Measurements from ENCODE around the gene KCTD20.

The KCTD20 gene

DNA sequence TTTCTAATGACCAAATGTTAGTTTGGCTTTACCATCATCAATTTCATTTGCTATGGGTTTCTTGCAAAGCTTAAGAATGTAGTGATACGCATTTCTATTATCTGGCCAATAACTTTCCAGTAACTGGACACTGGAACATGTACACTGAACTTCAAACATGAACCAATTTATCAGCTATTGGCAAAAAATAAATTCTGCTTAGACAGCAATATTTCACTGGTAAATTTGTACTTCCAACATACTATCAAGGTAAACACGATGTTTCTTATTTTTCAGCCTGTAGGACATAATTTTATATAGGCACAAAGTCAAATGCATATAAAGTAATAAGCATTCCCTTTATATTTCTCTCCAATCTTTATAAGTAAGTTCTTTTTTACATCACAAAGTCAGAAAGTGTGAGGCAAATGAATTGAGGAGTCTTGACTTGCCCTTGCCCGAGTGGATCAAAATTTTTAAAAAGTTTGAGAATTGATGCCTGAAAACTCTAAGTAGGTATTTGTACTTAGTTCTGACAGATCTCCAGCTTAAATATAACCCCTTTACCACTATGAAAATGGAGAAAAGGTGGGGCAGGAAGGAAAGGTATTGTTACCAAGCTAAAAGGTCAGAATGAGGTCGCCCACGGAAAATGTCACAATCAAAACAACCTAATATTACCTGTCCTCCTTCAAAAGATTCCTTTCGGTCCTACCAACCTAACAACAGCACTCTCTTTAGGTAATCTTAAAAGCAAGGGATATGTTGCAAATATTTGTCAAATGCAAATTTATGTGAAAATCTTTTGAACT, 63.1 kb downstream of the KCTD20 start:
- TF ChIP-seq ZFX (IDR thresholded peaks at IDR 0.05) (no peak), CTCF (conservative IDR thresholded peaks at IDR 0.05) (no peak)
- H3K27ac ChIP-seq = no peak overlapping the region

DNA sequence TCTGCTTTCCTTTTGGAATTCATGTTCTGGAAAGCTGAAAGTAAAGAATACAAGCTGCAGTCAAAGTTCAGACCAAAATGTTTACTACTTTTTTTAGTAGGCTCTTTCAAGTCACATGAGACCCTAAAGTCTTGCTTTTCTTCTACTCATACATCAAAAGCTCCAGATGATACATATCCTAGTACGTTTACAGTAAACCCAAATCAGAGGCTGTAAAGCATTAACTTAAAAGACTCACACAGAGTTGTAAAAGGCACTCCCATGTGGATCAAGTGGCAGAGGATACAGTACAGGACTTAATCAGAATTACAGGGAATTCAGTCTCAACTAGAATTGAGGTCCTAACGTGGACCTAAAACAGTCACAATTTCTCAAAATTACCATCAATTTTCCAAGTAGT, 63.8 kb downstream of the KCTD20 start:
- H3K27ac ChIP-seq = no peak overlapping the region
- TF ChIP-seq ZFX (IDR thresholded peaks at IDR 0.05) (no peak), CTCF (conservative IDR thresholded peaks at IDR 0.05) (no peak)

DNA sequence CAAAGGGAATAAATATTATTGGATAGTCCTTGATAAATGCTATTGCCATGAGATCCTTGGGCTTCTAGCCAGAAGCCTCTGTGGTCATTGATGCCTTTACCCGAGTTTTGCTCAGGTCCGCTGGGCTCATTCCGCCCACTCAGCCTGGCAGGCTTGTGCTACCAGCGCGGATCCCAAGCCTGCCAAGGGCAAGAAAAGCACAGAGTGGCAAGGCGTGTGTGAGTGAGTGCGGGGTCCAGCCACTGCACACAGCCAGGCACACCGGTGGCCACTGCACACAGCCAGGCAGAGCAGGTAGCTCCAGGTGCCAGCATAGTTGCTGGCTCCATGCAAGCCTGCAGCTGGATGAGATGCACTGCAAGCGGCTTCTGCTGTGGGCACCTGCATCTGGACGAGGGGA, 65.7 kb downstream of the KCTD20 start:
- H3K27ac ChIP-seq = no peak overlapping the region
- TF ChIP-seq CTCF (conservative IDR thresholded peaks at IDR 0.05) (no peak), ZFX (IDR thresholded peaks at IDR 0.05) (no peak)

GRCh38 chr6:36510365-36510764, 67.6 kb downstream of the KCTD20 start:
- no peak overlapping the region for H3K27ac ChIP-seq
- TF ChIP-seq ZFX (IDR thresholded peaks at IDR 0.05) (no peak), CTCF (conservative IDR thresholded peaks at IDR 0.05) (no peak)

DNA sequence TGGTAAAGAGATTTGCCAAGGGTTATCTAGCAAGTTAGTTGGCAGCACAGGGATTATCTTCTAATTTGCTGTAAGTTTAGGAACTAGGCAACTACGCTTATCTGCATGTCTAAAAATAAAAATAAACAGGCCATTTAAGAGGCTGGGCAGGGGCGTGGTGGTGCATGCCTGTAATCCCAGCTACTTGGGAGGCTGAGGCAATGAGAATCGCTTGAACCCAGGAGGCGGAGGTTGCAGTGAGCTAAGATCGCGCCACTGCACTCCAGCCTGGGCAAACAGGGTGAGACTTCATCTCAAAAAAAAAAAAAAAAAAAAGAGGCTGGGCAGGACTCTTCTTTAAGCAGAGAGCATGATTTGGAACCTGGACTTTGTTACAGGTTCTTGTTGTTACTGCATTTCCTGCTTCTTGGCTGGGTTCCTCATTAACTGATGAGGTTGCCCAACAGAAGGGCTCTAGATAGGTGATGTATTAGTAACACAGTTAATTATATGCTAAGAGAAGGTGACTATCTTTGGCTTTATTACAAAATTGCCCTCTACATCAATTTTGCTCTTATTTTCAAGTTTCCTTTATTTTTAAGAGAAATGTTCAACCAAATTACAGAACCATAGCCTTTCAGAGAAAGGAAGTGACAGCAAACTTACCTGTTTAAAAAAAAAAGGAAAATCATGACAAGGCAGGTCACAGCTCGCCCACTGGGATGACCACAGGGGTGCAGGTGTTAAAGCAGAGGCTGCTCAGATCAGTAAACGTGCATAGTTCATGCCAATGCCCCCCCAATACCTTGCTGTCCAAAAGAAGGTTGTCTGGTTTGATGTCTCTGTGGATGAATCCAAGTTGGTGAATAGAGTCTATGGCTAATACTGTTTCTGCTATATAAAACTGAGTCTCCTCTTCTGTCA, 72.0 kb downstream of the KCTD20 start:
- TF ChIP-seq ZFX (IDR thresholded peaks at IDR 0.05) = no peak
- no peak for TF ChIP-seq CTCF (conservative IDR thresholded peaks at IDR 0.05)
- no peak overlapping the region for H3K27ac ChIP-seq

DNA sequence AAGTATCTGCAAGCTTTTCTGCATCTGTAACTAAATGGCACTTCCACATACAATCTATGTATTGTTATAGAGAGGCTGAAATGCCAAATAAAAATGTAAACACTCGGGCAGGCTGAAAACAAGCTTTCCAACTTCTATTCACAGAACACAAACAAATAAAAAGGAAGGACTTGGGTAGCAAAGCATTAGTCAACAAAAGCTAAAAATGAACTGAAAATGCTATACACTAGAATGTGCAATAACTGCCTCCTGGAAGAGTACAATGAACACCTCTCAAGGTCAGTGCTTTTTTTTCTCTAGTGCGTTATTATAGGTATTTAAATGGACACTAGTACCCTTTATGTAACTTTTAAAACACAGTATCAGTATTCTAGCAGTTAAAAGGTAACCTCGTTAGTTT, 73.0 kb downstream of the KCTD20 start:
- no peak overlapping the region for H3K27ac ChIP-seq
- TF ChIP-seq CTCF (conservative IDR thresholded peaks at IDR 0.05) (no peak), ZFX (IDR thresholded peaks at IDR 0.05) (no peak)

DNA sequence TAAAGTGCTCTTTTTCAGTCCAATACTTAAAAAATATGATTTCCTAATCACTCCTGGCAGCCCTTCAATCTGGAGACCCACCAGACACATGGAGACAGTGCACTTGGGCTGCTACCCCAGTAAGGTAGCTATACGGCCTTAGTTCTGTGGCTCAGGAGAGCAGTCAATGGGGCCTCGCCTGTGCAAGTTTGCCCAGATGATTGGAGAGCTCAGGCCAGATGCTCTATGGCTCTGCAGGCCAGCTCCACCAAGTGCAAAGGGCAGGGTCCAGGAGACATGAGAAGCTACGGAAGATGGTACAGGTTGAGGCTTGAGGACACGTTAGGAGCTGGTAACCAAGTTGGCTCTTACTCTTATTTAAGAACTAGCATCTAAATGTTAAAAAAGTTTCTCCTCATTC, 73.8 kb downstream of the KCTD20 start:
- no peak for TF ChIP-seq ZFX (IDR thresholded peaks at IDR 0.05)
- TF ChIP-seq CTCF (conservative IDR thresholded peaks at IDR 0.05) = no peak
- no peak overlapping the region for H3K27ac ChIP-seq
